Prostate gland (tissue), 2 donors: ENCODE data around the gene INPP5D. TPM values are rescaled to one million over a fixed set of nuclear protein-coding genes. Genes with fewer than 3 reads are reported as not detected.

Source experiments
- DNase-seq: peaks from one replicate; pipeline ENCODE4 v3.0.0-alpha.2; 2019; ENCODE audit warnings: low spot score
- H3K27ac ChIP-seq, 2 donors: fragments of 200-600 bp; sonication (generic); 2 replicates each; pipeline ENCODE4 v1.5.1; 2017 to 2019
- H3K27me3 ChIP-seq: fragments of 200-600 bp; sonication (generic); replicated peaks from 2 replicates; pipeline ENCODE4 v1.5.1; 2019; ENCODE audit not compliant: insufficient read depth
- H3K36me3 ChIP-seq, 2 donors: fragments of 200-600 bp; sonication (generic); 1 replicate in 1 of 2; 2 replicates in 1 of 2; pipeline versions ENCODE4 v1.5.1 to v1.8.1; 2017 to 2019
- H3K4me1 ChIP-seq: fragments of 200-600 bp; sonication (generic); replicated peaks from 2 replicates; pipeline ENCODE4 v1.5.1; 2019
- H3K4me3 ChIP-seq, 2 donors: fragments of 200-600 bp; sonication (generic); 2 replicates each; pipeline ENCODE4 v1.5.1; 2017 to 2019
- H3K9me3 ChIP-seq: fragments of 200-600 bp; sonication (generic); 2 replicates; pipeline ENCODE4 v1.5.1; 2017
- POLR2A ChIP-seq: fragments of 450-650 bp; IDR thresholded peaks from one replicate; pipeline ENCODE4 v1.6.1; 2016; ENCODE audit warnings: antibody characterized with exemption, mild to moderate bottlenecking
- POLR2AphosphoS5 ChIP-seq: sonication (generic); formaldehyde crosslinking; IDR thresholded peaks from one replicate; pipeline ENCODE4 v1.6.1; 2017; ENCODE audit warnings: antibody characterized with exemption
- WGBS: methylation state at CpG from one replicate; pipeline ENCODE4 v1.1.5; 2018; 5-methylcytosine and 5-hydroxymethylcytosine counted together
- intact Hi-C: fragments of 100-400 bp; cut with DNase I; formaldehyde crosslinking; loops from one replicate; pipeline ENCODE4 v1.14.2; 2022
- total RNA-seq, 2 donors: library from RNA; depleted of rRNA; stranded (reverse); fragments of >200 nt; gene quantifications; one replicate each; pipeline ENCODE4 v1.1.0, GENCODE V29; 2016
- TF ChIP-seq, protein P1 (sequence below), 4 experiments: fragments of 200-600 bp in 2 of 4; fragments of 450-650 bp in 2 of 4; sonication (generic) in 2 of 4; IDR thresholded peaks; 1 replicate in 3 of 4; 2 replicates in 1 of 4; pipeline ENCODE4 v1.5.1; 2016 to 2019; ENCODE audit warnings: antibody characterized with exemption in 4 of 4, mild to moderate bottlenecking in 2 of 4, moderate library complexity in 2 of 4

The INPP5D gene
- total RNA-seq, 2 donors from 2014 or later = 11.4 to 18.8 TPM

DNA sequence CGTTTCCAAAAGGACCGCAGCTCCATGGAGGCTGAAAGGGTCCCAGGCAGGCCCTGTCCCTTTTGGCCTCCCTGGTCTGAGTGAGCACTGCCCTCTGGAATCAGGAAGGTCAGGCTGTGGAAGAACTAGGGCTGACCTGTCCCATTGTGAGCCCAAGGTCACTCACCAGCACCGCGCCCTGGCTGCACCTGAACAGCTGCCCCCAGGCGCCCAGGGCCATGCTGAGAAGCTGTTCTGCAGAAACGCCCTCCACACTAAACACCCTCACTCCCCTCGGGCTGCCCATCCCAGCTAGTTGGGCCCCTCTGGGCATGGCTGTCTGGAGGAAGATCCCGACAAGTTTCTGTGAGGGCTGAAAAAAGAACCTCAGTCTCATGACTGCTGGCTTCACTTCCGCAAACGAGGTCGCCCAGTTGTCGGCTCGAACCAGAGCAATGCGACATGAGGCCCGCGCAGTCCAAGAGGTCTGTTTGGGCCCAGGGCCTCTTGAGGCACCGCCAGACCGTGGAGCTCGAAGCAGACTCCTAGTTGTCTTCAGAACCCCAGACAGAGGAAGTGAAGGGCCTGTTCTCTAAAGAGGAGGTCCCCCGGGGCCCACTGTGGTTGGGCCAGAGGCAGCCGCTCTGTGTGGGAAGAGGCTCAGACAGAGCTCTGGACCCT, 64.4 kb downstream of the INPP5D start:
- Histone ChIP-seq H3K36me3 (no peaks in the 10 kb centered on the region), H3K27me3 (no peaks in the 10 kb centered on the region), H3K4me1 (no peaks in the 10 kb centered on the region), H3K4me3 (no peak overlapping the region), H3K27ac (no peak overlapping the region), H3K9me3 (no peaks in the 10 kb centered on the region)
- no peak for TF ChIP-seq POLR2A
- TF ChIP-seq POLR2AphosphoS5 = no peak
- TF ChIP-seq, protein P1, sequence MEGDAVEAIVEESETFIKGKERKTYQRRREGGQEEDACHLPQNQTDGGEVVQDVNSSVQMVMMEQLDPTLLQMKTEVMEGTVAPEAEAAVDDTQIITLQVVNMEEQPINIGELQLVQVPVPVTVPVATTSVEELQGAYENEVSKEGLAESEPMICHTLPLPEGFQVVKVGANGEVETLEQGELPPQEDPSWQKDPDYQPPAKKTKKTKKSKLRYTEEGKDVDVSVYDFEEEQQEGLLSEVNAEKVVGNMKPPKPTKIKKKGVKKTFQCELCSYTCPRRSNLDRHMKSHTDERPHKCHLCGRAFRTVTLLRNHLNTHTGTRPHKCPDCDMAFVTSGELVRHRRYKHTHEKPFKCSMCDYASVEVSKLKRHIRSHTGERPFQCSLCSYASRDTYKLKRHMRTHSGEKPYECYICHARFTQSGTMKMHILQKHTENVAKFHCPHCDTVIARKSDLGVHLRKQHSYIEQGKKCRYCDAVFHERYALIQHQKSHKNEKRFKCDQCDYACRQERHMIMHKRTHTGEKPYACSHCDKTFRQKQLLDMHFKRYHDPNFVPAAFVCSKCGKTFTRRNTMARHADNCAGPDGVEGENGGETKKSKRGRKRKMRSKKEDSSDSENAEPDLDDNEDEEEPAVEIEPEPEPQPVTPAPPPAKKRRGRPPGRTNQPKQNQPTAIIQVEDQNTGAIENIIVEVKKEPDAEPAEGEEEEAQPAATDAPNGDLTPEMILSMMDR (IDR thresholded peaks at IDR 0.05) = no peak
- intact Hi-C loops = no loop called here
- WGBS = 92% methylated on average over 21 of the region's 21 CpGs
- DNase-seq = no peak

DNA sequence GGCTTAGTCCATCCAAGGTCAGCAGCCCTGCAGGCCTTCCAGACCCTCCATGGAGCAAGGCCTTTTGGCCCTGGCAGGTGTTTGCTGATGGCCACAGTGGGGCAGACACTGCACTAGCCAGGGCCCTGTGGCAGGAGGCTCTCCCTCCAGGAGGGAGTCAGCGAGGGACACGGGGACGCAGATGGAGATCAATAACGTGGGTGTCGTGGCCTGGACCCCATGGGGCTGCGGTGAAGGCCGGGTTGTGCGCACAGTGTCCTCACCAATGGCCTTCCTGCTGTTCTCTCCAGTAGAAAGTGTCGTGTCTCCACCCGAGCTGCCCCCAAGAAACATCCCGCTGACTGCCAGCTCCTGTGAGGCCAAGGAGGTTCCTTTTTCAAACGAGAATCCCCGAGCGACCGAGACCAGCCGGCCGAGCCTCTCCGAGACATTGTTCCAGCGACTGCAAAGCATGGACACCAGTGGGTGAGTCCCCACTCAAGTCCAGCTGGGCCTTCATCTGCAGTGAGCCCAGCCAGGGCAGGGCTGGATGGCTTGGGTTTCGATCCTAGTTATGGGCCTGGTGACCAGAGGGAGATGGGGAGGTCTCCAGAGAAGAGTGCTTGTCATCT, 65.4 kb downstream of the INPP5D start:
- Histone ChIP-seq H3K4me1 (no peaks in the 10 kb centered on the region), H3K27ac (no peak overlapping the region), H3K4me3 (no peak overlapping the region), H3K27me3 (no peaks in the 10 kb centered on the region), H3K36me3 (no peaks in the 10 kb centered on the region), H3K9me3 (no peaks in the 10 kb centered on the region)
- WGBS = 95% methylated on average over 20 of the region's 20 CpGs
- TF ChIP-seq, protein P1 (IDR thresholded peaks at IDR 0.05) = no peak
- no peak for TF ChIP-seq POLR2A
- TF ChIP-seq POLR2AphosphoS5 = no peak
- no peak for DNase-seq
- intact Hi-C loops = no loop called here

DNA sequence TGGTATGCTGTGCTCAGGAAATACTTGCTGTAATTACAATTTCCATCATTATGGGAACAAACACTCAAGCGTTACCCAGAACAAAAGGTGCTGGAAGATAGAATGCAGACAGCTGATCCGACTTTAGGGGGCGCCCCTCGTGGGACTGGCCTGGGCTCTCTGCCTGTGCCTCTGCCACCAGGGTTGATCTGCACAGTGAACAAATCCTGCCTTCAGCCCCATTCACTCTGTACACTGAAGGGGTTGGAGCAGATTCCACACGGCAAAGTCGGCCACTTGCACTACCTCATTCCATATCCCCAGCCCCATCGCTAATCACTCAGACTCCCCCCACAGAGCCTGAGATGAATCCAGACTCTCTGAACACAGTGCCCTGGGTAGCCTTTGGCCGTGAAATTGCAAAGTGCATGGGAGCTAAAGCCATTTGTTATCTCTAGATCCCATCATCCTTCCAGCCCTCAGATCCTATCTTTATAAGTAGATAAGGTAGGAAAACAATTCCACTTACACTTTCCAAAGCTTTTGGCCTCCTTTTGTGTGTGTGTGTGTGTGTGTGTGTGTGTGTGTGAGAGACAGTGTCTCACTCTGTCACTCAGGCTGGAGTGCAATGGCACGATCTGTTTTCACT, 69.3 kb downstream of the INPP5D start:
- Histone ChIP-seq H3K9me3 (no peaks in the 10 kb centered on the region), H3K27ac (no peak overlapping the region), H3K4me3 (no peak overlapping the region), H3K36me3 (no peaks in the 10 kb centered on the region), H3K4me1 (no peaks in the 10 kb centered on the region), H3K27me3 (no peaks in the 10 kb centered on the region)
- intact Hi-C loops = no loop called here
- TF ChIP-seq, protein P1 (IDR thresholded peaks at IDR 0.05) = no peak
- no peak for TF ChIP-seq POLR2AphosphoS5
- no peak for TF ChIP-seq POLR2A
- DNase-seq = no peak
- WGBS = 42% methylated on average over 9 of the region's 9 CpGs

DNA sequence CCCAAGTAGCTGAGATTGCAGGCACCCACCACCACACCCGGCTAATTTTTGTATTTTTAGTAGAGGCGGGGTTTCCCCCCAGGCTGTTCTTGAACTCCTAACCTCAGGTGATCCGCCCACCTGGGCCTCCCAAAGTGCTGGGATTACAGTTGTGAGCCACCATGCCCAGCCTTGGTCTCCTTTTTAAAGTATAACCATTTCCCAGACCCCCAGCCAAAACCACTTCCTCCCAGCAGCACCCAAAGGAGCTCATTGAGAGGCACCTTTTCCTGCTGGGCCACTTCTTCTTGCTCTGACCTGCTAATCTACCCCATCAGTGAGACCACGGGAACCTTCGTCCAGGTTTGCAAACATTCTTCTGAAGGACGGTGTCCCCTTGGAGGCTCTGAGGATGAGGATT, 69.9 kb downstream of the INPP5D start:
- Histone ChIP-seq H3K4me1 (no peaks in the 10 kb centered on the region), H3K27me3 (no peaks in the 10 kb centered on the region), H3K27ac (no peak overlapping the region), H3K4me3 (no peak overlapping the region), H3K9me3 (no peaks in the 10 kb centered on the region), H3K36me3 (no peaks in the 10 kb centered on the region)
- intact Hi-C loops = no loop called here
- 69% methylated on average over 6 of the region's 6 CpGs for WGBS
- no peak for DNase-seq
- TF ChIP-seq, protein P1 (IDR thresholded peaks at IDR 0.05) = no peak
- no peak for TF ChIP-seq POLR2A
- TF ChIP-seq POLR2AphosphoS5 = no peak
